ENCODE data around the gene MRPL19. TPM values are rescaled to one million over a fixed set of nuclear protein-coding genes. Genes with fewer than 3 reads are reported as not detected.

Gene MRPL19
- total and polyA plus RNA-seq, 3 experiments from 2014 or later, result 33.2 to 74.2 (median 66.0) TPM

- no peaks in the 10 kb centered on the region for H3K4me1 ChIP-seq (ENCODE audit: insufficient read depth, low read length)
- ChIA-PET CTCF (interaction anchor here (1.0 to 1.8 kb wide), 4 partner anchors 11 to 716 kb away, joined by 3 to 7 read pairs (median 4); no protein-coding TSS in a partner anchor), POLR2A (no interaction called here)
- no peak overlapping the region for H3K4me3 Mint-ChIP-seq
- no peaks in the 10 kb centered on the region for H3K36me3 ChIP-seq (ENCODE audit: insufficient read depth, low read length)
- no peaks in the 10 kb centered on the region for H3K9me3 ChIP-seq (ENCODE audit: low read length)
- no peak overlapping the region for H3K27ac ChIP-seq (ENCODE audit: low read depth, low read length)
- no peak overlapping the region for H3K4me3 ChIP-seq (ENCODE audit: low read length)
- no peaks in the 10 kb centered on the region for H3K4me1 Mint-ChIP-seq
- H3K27me3 ChIP-seq (ENCODE audit: insufficient read depth, low read length, poor library complexity, severe bottlenecking), result no peaks in the 10 kb centered on the region
- H3K27me3 Mint-ChIP-seq, result peaks cover 21 to 62% of the 10 kb centered on the region in 2 donors
- H3K36me3 Mint-ChIP-seq, result no peaks in the 10 kb centered on the region
- DNase-seq, result no peak
- H3K27ac Mint-ChIP-seq, result no peak overlapping the region
- H3K9me3 Mint-ChIP-seq, result no peaks in the 10 kb centered on the region
These were observed 11.6 kb upstream of the MRPL19 start for GRCh38 chr2:75634945-75635344.

- H3K9me3 Mint-ChIP-seq, result no peaks in the 10 kb centered on the region
- H3K4me3 Mint-ChIP-seq, result no peak overlapping the region
- H3K27ac Mint-ChIP-seq, result peak overlapping the region in 3 of 8 donors; percentile 6 to 24 (median 14)
- Histone ChIP-seq H3K9me3 (ENCODE audit: low read length) (no peaks in the 10 kb centered on the region), H3K4me3 (ENCODE audit: low read length) (no peak overlapping the region), H3K36me3 (ENCODE audit: insufficient read depth, low read length) (no peaks in the 10 kb centered on the region), H3K27ac (ENCODE audit: low read depth, low read length) (no peak overlapping the region), H3K27me3 (ENCODE audit: insufficient read depth, low read length, poor library complexity, severe bottlenecking) (no peaks in the 10 kb centered on the region), H3K4me1 (ENCODE audit: insufficient read depth, low read length) (no peaks in the 10 kb centered on the region)
- ChIA-PET POLR2A (no interaction called here), CTCF (interaction anchor here (1.9 kb wide), 1 partner anchor 10 kb away, joined by 4 read pairs; no protein-coding TSS in a partner anchor)
- H3K27me3 Mint-ChIP-seq, result peaks cover 12 to 43% of the 10 kb centered on the region in 2 donors
- DNase-seq, result no peak
- no peaks in the 10 kb centered on the region for H3K36me3 Mint-ChIP-seq
- H3K4me1 Mint-ChIP-seq, result peaks cover 0 to 3% (median 0%) of the 10 kb centered on the region in 3 donors
These were observed 9.0 kb upstream of the MRPL19 start for GRCh38 chr2:75637568-75637967.

GRCh38 chr2:75640621-75641121 is 5.9 kb upstream of the MRPL19 start:
- Mint-ChIP-seq H3K27ac (no peak overlapping the region), H3K36me3 (no peaks in the 10 kb centered on the region), H3K4me1 (peaks cover 0 to 6% (median 0%) of the 10 kb centered on the region in 3 donors), H3K27me3 (peaks cover 7 to 30% of the 10 kb centered on the region in 2 donors), H3K4me3 (no peak overlapping the region), H3K9me3 (no peaks in the 10 kb centered on the region)
- no peak overlapping the region for H3K27ac ChIP-seq (ENCODE audit: low read depth, low read length)
- ChIA-PET POLR2A (no interaction called here), CTCF (interaction anchor here (0.7 to 2.7 kb wide), 10 partner anchors 8 to 70 kb away, joined by 3 to 14 read pairs (median 3); partner anchors contain the start of gene GCFC2)
- H3K36me3 ChIP-seq (ENCODE audit: insufficient read depth, low read length), result no peaks in the 10 kb centered on the region
- no peaks in the 10 kb centered on the region for H3K9me3 ChIP-seq (ENCODE audit: low read length)
- DNase-seq, result peak; percentile 21 to 56 (median 23)
- no peaks in the 10 kb centered on the region for H3K4me1 ChIP-seq (ENCODE audit: insufficient read depth, low read length)
- no peak overlapping the region for H3K4me3 ChIP-seq (ENCODE audit: low read length)
- no peaks in the 10 kb centered on the region for H3K27me3 ChIP-seq (ENCODE audit: insufficient read depth, low read length, poor library complexity, severe bottlenecking)

GRCh38 chr2:75641587-75641986 is 5.0 kb upstream of the MRPL19 start:
- peaks cover 5 to 23% of the 10 kb centered on the region in 2 donors for H3K27me3 Mint-ChIP-seq
- no peak overlapping the region for H3K27ac Mint-ChIP-seq
- H3K4me3 ChIP-seq (ENCODE audit: low read length), result no peak overlapping the region
- no peaks in the 10 kb centered on the region for H3K4me1 ChIP-seq (ENCODE audit: insufficient read depth, low read length)
- H3K27me3 ChIP-seq (ENCODE audit: insufficient read depth, low read length, poor library complexity, severe bottlenecking), result no peaks in the 10 kb centered on the region
- H3K36me3 ChIP-seq (ENCODE audit: insufficient read depth, low read length), result no peaks in the 10 kb centered on the region
- H3K27ac ChIP-seq (ENCODE audit: low read depth, low read length), result no peak overlapping the region
- no peaks in the 10 kb centered on the region for H3K9me3 Mint-ChIP-seq
- no peak for DNase-seq
- ChIA-PET CTCF (interaction anchor here (1.2 to 2.7 kb wide), 4 partner anchors 14 to 39 kb away, joined by 3 to 14 read pairs (median 4); no protein-coding TSS in a partner anchor), POLR2A (no interaction called here)
- peaks cover 5 to 11% (median 6%) of the 10 kb centered on the region in 3 donors for H3K4me1 Mint-ChIP-seq
- H3K9me3 ChIP-seq (ENCODE audit: low read length), result no peaks in the 10 kb centered on the region
- H3K4me3 Mint-ChIP-seq, result no peak overlapping the region
- H3K36me3 Mint-ChIP-seq, result peaks cover 0 to 2% (median 0%) of the 10 kb centered on the region in 3 donors

- Mint-ChIP-seq H3K27ac (no peak overlapping the region), H3K36me3 (peaks cover 0 to 18% (median 2%) of the 10 kb centered on the region in 3 donors), H3K4me3 (peak overlapping the region in 1 of 7 donors; percentile 79), H3K27me3 (peaks cover 0 to 4% of the 10 kb centered on the region in 2 donors), H3K9me3 (no peaks in the 10 kb centered on the region), H3K4me1 (peaks cover 26 to 28% (median 28%) of the 10 kb centered on the region in 3 donors)
- DNase-seq, result no peak
- Histone ChIP-seq H3K27ac (ENCODE audit: low read depth, low read length) (no peak overlapping the region), H3K4me1 (ENCODE audit: insufficient read depth, low read length) (peaks cover 6% of the 10 kb centered on the region), H3K36me3 (ENCODE audit: insufficient read depth, low read length) (no peaks in the 10 kb centered on the region), H3K9me3 (ENCODE audit: low read length) (no peaks in the 10 kb centered on the region), H3K4me3 (ENCODE audit: low read length) (no peak overlapping the region), H3K27me3 (ENCODE audit: insufficient read depth, low read length, poor library complexity, severe bottlenecking) (no peaks in the 10 kb centered on the region)
- POLR2A ChIA-PET, result no interaction called here
- CTCF ChIA-PET, result no interaction called here
These were observed 2.6 kb upstream of the MRPL19 start for GRCh38 chr2:75643980-75644379.

GRCh38 chr2:75645643-75646042 is 940 bp upstream of the MRPL19 start:
- Histone ChIP-seq H3K4me1 (ENCODE audit: insufficient read depth, low read length) (peaks cover 6% of the 10 kb centered on the region), H3K27ac (ENCODE audit: low read depth, low read length) (no peak overlapping the region), H3K27me3 (ENCODE audit: insufficient read depth, low read length, poor library complexity, severe bottlenecking) (no peaks in the 10 kb centered on the region), H3K36me3 (ENCODE audit: insufficient read depth, low read length) (peaks cover 1% of the 10 kb centered on the region), H3K9me3 (ENCODE audit: low read length) (no peaks in the 10 kb centered on the region), H3K4me3 (ENCODE audit: low read length) (peak overlapping the region; percentile 80)
- H3K4me3 Mint-ChIP-seq, result peak overlapping the region in 3 of 7 donors; percentile 78 to 96 (median 79)
- H3K9me3 Mint-ChIP-seq, result no peaks in the 10 kb centered on the region
- ChIA-PET POLR2A (no interaction called here), CTCF (interaction anchor here (1.3 kb wide), 1 partner anchor 19 kb away, joined by 5 read pairs; no protein-coding TSS in a partner anchor)
- peaks cover 0 to 33% (median 7%) of the 10 kb centered on the region in 3 donors for H3K36me3 Mint-ChIP-seq
- no peaks in the 10 kb centered on the region for H3K27me3 Mint-ChIP-seq
- DNase-seq, result no peak
- H3K4me1 Mint-ChIP-seq, result peaks cover 38 to 44% (median 42%) of the 10 kb centered on the region in 3 donors
- H3K27ac Mint-ChIP-seq, result no peak overlapping the region

- DNase-seq, result no peak
- H3K4me3 Mint-ChIP-seq, result peak overlapping the region; percentile 93 to 96 (median 95)
- Histone ChIP-seq H3K9me3 (ENCODE audit: low read length) (no peaks in the 10 kb centered on the region), H3K27ac (ENCODE audit: low read depth, low read length) (peak overlapping the region; percentile 82), H3K4me1 (ENCODE audit: insufficient read depth, low read length) (peaks cover 6% of the 10 kb centered on the region), H3K36me3 (ENCODE audit: insufficient read depth, low read length) (peaks cover 6% of the 10 kb centered on the region), H3K27me3 (ENCODE audit: insufficient read depth, low read length, poor library complexity, severe bottlenecking) (no peaks in the 10 kb centered on the region), H3K4me3 (ENCODE audit: low read length) (peak overlapping the region; percentile 80)
- no peaks in the 10 kb centered on the region for H3K9me3 Mint-ChIP-seq
- POLR2A ChIA-PET, result interaction anchor here (1.0 to 1.4 kb wide), 2 partner anchors 25 to 66 kb away, joined by 3 read pairs; no protein-coding TSS in a partner anchor
- H3K27ac Mint-ChIP-seq, result peak overlapping the region; percentile 85 to 98 (median 94)
- peaks cover 39 to 47% (median 45%) of the 10 kb centered on the region in 3 donors for H3K4me1 Mint-ChIP-seq
- no peaks in the 10 kb centered on the region for H3K27me3 Mint-ChIP-seq
- CTCF ChIA-PET, result interaction anchor here (0.7 to 2.3 kb wide), 5 partner anchors 8 to 53 kb away, joined by 3 to 9 read pairs (median 4); no protein-coding TSS in a partner anchor
- peaks cover under 1 to 37% (median 7%) of the 10 kb centered on the region in 3 donors for H3K36me3 Mint-ChIP-seq
These were observed 447 bp upstream of the MRPL19 start for GRCh38 chr2:75646090-75646582.

- POLR2A ChIA-PET, result interaction anchor here (1.0 kb wide), 1 partner anchor 65 kb away, joined by 3 read pairs; no protein-coding TSS in a partner anchor
- H3K36me3 Mint-ChIP-seq, result peaks cover 8 to 51% (median 12%) of the 10 kb centered on the region in 3 donors
- CTCF ChIA-PET, result interaction anchor here (1.4 to 2.3 kb wide), 4 partner anchors 10 to 62 kb away, joined by 4 to 9 read pairs (median 4); no protein-coding TSS in a partner anchor
- H3K4me3 ChIP-seq (ENCODE audit: low read length), result no peak overlapping the region
- DNase-seq, result no peak
- H3K4me3 Mint-ChIP-seq, result peak overlapping the region; percentile 93 to 96 (median 95)
- H3K27ac ChIP-seq (ENCODE audit: low read depth, low read length), result peak overlapping the region; percentile 82
- peak overlapping the region; percentile 77 to 96 (median 90) for H3K27ac Mint-ChIP-seq
- H3K36me3 ChIP-seq (ENCODE audit: insufficient read depth, low read length), result peaks cover 18% of the 10 kb centered on the region
- H3K4me1 Mint-ChIP-seq, result peaks cover 44 to 57% (median 57%) of the 10 kb centered on the region in 3 donors
- peaks cover 6% of the 10 kb centered on the region for H3K4me1 ChIP-seq (ENCODE audit: insufficient read depth, low read length)
- H3K9me3 ChIP-seq (ENCODE audit: low read length), result no peaks in the 10 kb centered on the region
- H3K27me3 ChIP-seq (ENCODE audit: insufficient read depth, low read length, poor library complexity, severe bottlenecking), result no peaks in the 10 kb centered on the region
- no peaks in the 10 kb centered on the region for H3K27me3 Mint-ChIP-seq
- no peaks in the 10 kb centered on the region for H3K9me3 Mint-ChIP-seq
These were observed 1.2 kb downstream of the MRPL19 start for GRCh38 chr2:75647771-75648170.

All from CD8-positive, alpha-beta memory T cell (primary cell).